ENCODE results near the gene ACACA. TPM values are rescaled to one million over a fixed set of nuclear protein-coding genes. Genes with fewer than 3 reads are reported as not detected.
"Not testable (repeated sequence)": the region's sequence is repeated elsewhere in the genome, so short reads cannot be mapped to it uniquely, and the experiment has no call there.

The ACACA gene
- total and polyA plus RNA-seq, 2 donors (not counting 3 experiments of a cell fraction or from before 2014, with no cell fraction given), result 55.3 to 124 TPM

DNA sequence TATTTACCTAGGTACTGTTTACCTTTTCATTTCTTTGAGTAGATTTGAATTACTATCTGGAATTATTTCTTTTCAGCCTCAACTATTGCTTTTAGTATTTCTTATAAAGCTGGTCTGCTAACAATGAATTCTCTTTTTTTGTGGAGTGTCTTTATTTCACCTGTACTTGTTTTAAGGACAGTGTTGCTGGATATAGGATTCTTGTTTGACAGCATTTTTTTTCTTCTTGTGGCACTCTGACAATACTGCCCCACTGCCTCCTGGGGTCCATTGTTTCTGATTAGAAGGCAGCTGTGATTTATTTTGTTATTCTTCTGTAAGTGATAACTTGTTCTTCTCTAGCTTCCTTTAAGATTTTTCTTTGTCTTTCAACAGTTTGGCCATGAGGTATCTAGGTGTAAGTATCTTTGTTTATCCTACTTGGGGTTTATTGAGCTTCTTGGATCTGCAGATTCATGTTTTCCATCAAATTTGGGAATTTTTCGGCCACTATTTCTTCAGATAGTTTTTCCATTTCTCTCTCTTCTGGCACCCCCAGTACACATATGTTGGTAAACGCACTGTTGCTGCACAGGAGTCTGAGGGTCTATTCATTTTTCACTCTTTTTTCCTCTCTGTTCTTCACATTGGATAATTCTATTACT, 327.4 kb downstream of the ACACA start:
- Histone ChIP-seq H3K27me3 (ENCODE audit: control insufficient read depth in 2 of 2, insufficient read depth in 2 of 2, low read length in 2 of 2) (no peaks in the 10 kb centered on the region), H3K79me2 (ENCODE audit: control insufficient read depth, insufficient read depth, low read length) (no peaks in the 10 kb centered on the region), H3K4me3 (replicated peaks in 1 of 3; ENCODE audit: insufficient read depth in 1 of 3, low read depth in 1 of 3, low read length in 3 of 3) (no peak overlapping the region), H3K27ac (ENCODE audit: insufficient read depth, low read depth, low read length) (no peak overlapping the region), H3K4me1 (ENCODE audit: control insufficient read depth, extremely low read depth, insufficient read depth, low read length) (peaks cover 5% of the 10 kb centered on the region), H4K20me1 (replicated peaks; ENCODE audit: control insufficient read depth, extremely low read depth, insufficient read depth, low read length) (no peaks in the 10 kb centered on the region), H3K9ac (replicated peaks; ENCODE audit: extremely low read depth, insufficient read depth, low read length) (no peak overlapping the region), H3K9me1 (replicated peaks; ENCODE audit: control insufficient read depth, extremely low read depth, insufficient read depth, low read length) (no peaks in the 10 kb centered on the region), H3K36me3 (ENCODE audit: control insufficient read depth in 2 of 2, extremely low read depth in 1 of 2, insufficient read depth in 2 of 2, low read length in 2 of 2) (no peaks in the 10 kb centered on the region), H3K9me3 (replicated peaks; ENCODE audit: control insufficient read depth, insufficient read depth, low read length) (no peaks in the 10 kb centered on the region), H3K4me2 (ENCODE audit: insufficient read depth, low read length) (no peak overlapping the region), H2AFZ (ENCODE audit: low read depth, low read length) (no peak overlapping the region)
- CTCF ChIA-PET, result interaction anchor here (1.1 to 1.6 kb wide), 4 partner anchors 12 to 161 kb away, joined by 3 to 7 read pairs (median 4); no protein-coding TSS in a partner anchor
- no TSS peak for BruUV-seq (replicated peaks)
- TF ChIP-seq GATA2 (IDR thresholded peaks at IDR 0.05; ENCODE audit: insufficient read depth, insufficient read length, low read depth, low read length), result no peak
- TF ChIP-seq, protein P1, sequence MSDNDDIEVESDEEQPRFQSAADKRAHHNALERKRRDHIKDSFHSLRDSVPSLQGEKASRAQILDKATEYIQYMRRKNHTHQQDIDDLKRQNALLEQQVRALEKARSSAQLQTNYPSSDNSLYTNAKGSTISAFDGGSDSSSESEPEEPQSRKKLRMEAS (IDR thresholded peaks at IDR 0.05; ENCODE audit: insufficient read depth, insufficient read length), result no peak
- no peak for TF ChIP-seq MYC (IDR thresholded peaks at IDR 0.05; ENCODE audit: low read depth, low read length)
- no peak for TF ChIP-seq POLR2A (IDR thresholded peaks at IDR 0.05; ENCODE audit: low read depth, low read length)
- TF ChIP-seq EZH2 (IDR thresholded peaks at IDR 0.05; ENCODE audit: borderline replicate concordance, low read depth, low read length, severe bottlenecking), result no peak
- TF ChIP-seq JUN (IDR thresholded peaks at IDR 0.05; ENCODE audit: borderline replicate concordance, insufficient read depth, insufficient read length, low read depth), result no peak
- TF ChIP-seq FOS (IDR thresholded peaks at IDR 0.05; ENCODE audit: borderline replicate concordance, insufficient read depth, low read length), result no peak
- TF ChIP-seq, protein P2, sequence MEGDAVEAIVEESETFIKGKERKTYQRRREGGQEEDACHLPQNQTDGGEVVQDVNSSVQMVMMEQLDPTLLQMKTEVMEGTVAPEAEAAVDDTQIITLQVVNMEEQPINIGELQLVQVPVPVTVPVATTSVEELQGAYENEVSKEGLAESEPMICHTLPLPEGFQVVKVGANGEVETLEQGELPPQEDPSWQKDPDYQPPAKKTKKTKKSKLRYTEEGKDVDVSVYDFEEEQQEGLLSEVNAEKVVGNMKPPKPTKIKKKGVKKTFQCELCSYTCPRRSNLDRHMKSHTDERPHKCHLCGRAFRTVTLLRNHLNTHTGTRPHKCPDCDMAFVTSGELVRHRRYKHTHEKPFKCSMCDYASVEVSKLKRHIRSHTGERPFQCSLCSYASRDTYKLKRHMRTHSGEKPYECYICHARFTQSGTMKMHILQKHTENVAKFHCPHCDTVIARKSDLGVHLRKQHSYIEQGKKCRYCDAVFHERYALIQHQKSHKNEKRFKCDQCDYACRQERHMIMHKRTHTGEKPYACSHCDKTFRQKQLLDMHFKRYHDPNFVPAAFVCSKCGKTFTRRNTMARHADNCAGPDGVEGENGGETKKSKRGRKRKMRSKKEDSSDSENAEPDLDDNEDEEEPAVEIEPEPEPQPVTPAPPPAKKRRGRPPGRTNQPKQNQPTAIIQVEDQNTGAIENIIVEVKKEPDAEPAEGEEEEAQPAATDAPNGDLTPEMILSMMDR (IDR thresholded peaks at IDR 0.05; ENCODE audit: extremely low read depth in 1 of 2, insufficient read depth in 1 of 2, low read depth in 1 of 2, low read length in 2 of 2), result no peak
- TF ChIP-seq POLR2AphosphoS5 (IDR thresholded peaks at IDR 0.05; ENCODE audit: insufficient read depth, low read depth, low read length), result no peak
- intact Hi-C loops (cut with micrococcal nuclease), result no loop called here
- FAIRE-seq, result no peak
- dilution Hi-C loops (cut with MboI; ENCODE audit: extremely low pct_ligation_motif_present, low sequenced_read_pairs), result no loop called here
- DNase-seq (ENCODE audit: low read depth, low spot score), result no peak
- POLR2A ChIA-PET, result no interaction called here

DNA sequence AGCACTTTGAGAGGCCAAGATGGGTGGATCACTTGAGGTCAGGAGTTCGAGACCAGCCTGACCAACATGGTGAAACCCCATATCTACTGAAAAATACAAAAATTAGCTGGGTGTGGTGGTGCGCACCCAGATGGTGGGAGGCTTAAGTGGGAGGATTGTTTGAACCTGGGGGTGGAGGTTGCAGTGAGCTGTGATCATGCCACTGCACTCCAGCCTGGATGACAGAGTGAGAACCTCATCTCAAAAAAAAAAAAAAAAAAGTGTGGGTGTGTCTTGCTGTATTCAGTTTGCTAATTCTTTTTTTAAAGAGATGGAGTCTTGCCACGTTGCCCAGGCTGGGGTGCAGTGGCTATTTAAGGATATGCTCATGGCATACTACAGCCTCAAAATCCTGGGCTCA, 333.2 kb downstream of the ACACA start:
- POLR2A ChIA-PET; H3K9me1 ChIP-seq (replicated peaks; ENCODE audit: control insufficient read depth, extremely low read depth, insufficient read depth, low read length); DNase-seq (ENCODE audit: low read depth, low spot score); H2AFZ ChIP-seq (ENCODE audit: low read depth, low read length); H3K27ac ChIP-seq (ENCODE audit: insufficient read depth, low read depth, low read length); H3K27me3 ChIP-seq (ENCODE audit: control insufficient read depth in 2 of 2, insufficient read depth in 2 of 2, low read length in 2 of 2); H3K36me3 ChIP-seq (ENCODE audit: control insufficient read depth in 2 of 2, extremely low read depth in 1 of 2, insufficient read depth in 2 of 2, low read length in 2 of 2); H3K79me2 ChIP-seq (ENCODE audit: control insufficient read depth, insufficient read depth, low read length); H3K4me3 ChIP-seq (replicated peaks in 1 of 3; ENCODE audit: insufficient read depth in 1 of 3, low read depth in 1 of 3, low read length in 3 of 3); BruUV-seq (replicated peaks); H3K9ac ChIP-seq (replicated peaks; ENCODE audit: extremely low read depth, insufficient read depth, low read length); H4K20me1 ChIP-seq (replicated peaks; ENCODE audit: control insufficient read depth, extremely low read depth, insufficient read depth, low read length); H3K4me2 ChIP-seq (ENCODE audit: insufficient read depth, low read length); FAIRE-seq; H3K9me3 ChIP-seq (replicated peaks; ENCODE audit: control insufficient read depth, insufficient read depth, low read length); intact Hi-C loops (cut with micrococcal nuclease); H3K4me1 ChIP-seq (ENCODE audit: control insufficient read depth, extremely low read depth, insufficient read depth, low read length): not testable (repeated sequence)
- dilution Hi-C loops (cut with MboI; ENCODE audit: extremely low pct_ligation_motif_present, low sequenced_read_pairs), result loop anchor here (25.0 kb wide), 1 partner anchor 411 kb away; no protein-coding TSS in a partner anchor
- CTCF ChIA-PET, result interaction anchor here (0.6 kb wide), 1 partner anchor 144 kb away, joined by 3 read pairs; no protein-coding TSS in a partner anchor

All from endothelial cell of umbilical vein (primary cell).